Neural cell (in vitro differentiated cells): Measurements from ENCODE around the gene QRFPR. TPM values are rescaled to one million over a fixed set of nuclear protein-coding genes. Genes with fewer than 3 reads are reported as not detected.

ENCODE experiments used
- H2AFZ ChIP-seq: fragments of 200-600, 300-800 bp; sonication (generic), shearing (Covaris generic); 2 replicates; pipeline ENCODE4 v1.6.0; 2014; ENCODE audit warnings: low read depth, mild to moderate bottlenecking, antibody characterized with exemption, low read length, moderate library complexity
- H3F3A ChIP-seq: fragments of 200-600 bp; shearing (Covaris generic); 2 replicates; pipeline ENCODE4 v1.6.1; 2016; ENCODE audit warnings: mild to moderate bottlenecking, moderate library complexity, mixed read lengths, antibody characterized with exemption, low read length; ENCODE audit not compliant: insufficient read depth, poor library complexity, severe bottlenecking
- H3K27ac ChIP-seq: fragments of 200-600, 300-800 bp; sonication (generic), shearing (Covaris generic); 2 replicates; pipeline ENCODE4 v1.5.1; 2014; ENCODE audit warnings: mild to moderate bottlenecking, low read length, moderate library complexity
- H3K27me3 ChIP-seq: fragments of 300-800, 200-600 bp; sonication (generic), shearing (Covaris generic); 2 replicates; pipeline ENCODE4 v1.6.0; 2014; ENCODE audit warnings: mild to moderate bottlenecking, low read depth, low read length, moderate library complexity; ENCODE audit not compliant: insufficient read depth
- H3K36me3 ChIP-seq: fragments of 300-800, 200-600 bp; sonication (generic), shearing (Covaris generic); 2 replicates; pipeline ENCODE4 v1.5.1; 2014; ENCODE audit warnings: mild to moderate bottlenecking, antibody characterized with exemption, low read length, moderate library complexity; ENCODE audit not compliant: insufficient read depth
- H3K4me2 ChIP-seq: fragments of 300-800, 200-600 bp; sonication (generic), shearing (Covaris generic); 2 replicates; pipeline ENCODE4 v1.6.0; 2014; ENCODE audit warnings: mild to moderate bottlenecking, low read length
- H3K4me3 ChIP-seq: fragments of 300-800, 200-600 bp; sonication (generic), shearing (Covaris generic); 2 replicates; pipeline ENCODE4 v1.5.1; 2014; ENCODE audit warnings: mild to moderate bottlenecking, low read length, moderate library complexity
- H3K79me2 ChIP-seq: fragments of 200-600 bp; shearing (Covaris generic); replicated peaks from 2 replicates; pipeline ENCODE4 v1.6.0; 2014; ENCODE audit warnings: mild to moderate bottlenecking, low read length, moderate library complexity; ENCODE audit not compliant: insufficient read depth
- H3K9ac ChIP-seq: fragments of 300-800, 200-600 bp; sonication (generic), shearing (Covaris generic); 2 replicates; pipeline ENCODE4 v1.6.1; 2016; ENCODE audit warnings: mild to moderate bottlenecking, low read length, mixed read lengths
- H3K9me2 ChIP-seq: fragments of 200-600 bp; shearing (Covaris generic); 2 replicates; pipeline ENCODE4 v1.6.1; 2016; ENCODE audit warnings: mild to moderate bottlenecking, low read length, mixed read lengths; ENCODE audit not compliant: insufficient read depth
- H3K9me3 ChIP-seq: fragments of 200-600, 300-800 bp; sonication (generic), shearing (Covaris generic); 2 replicates; pipeline ENCODE4 v1.6.1; 2016; ENCODE audit warnings: mild to moderate bottlenecking, mixed run types, low read length, moderate library complexity, mixed read lengths
- H4K20me1 ChIP-seq: fragments of 200-600 bp; shearing (Covaris generic); 2 replicates; pipeline ENCODE4 v1.6.1; 2016; ENCODE audit warnings: mild to moderate bottlenecking, mixed run types; ENCODE audit not compliant: insufficient read depth
- CTCF ChIP-seq: fragments of 450-650 bp; IDR thresholded peaks from 2 replicates; pipeline ENCODE4 v1.5.1; 2014; ENCODE audit warnings: antibody characterized with exemption, mild to moderate bottlenecking, moderate library complexity; ENCODE audit not compliant: poor library complexity, severe bottlenecking
- EP300 ChIP-seq: fragments of 450-650 bp; conservative IDR thresholded peaks from 2 replicates; pipeline ENCODE4 v1.6.1; 2014; ENCODE audit warnings: antibody characterized with exemption, mild to moderate bottlenecking, moderate library complexity; ENCODE audit not compliant: poor library complexity, severe bottlenecking
- EZH2 ChIP-seq: fragments of 200-600, 300-800 bp; shearing (Covaris generic), sonication (generic); IDR thresholded peaks from 2 replicates; pipeline ENCODE4 v1.6.1; 2014; ENCODE audit warnings: antibody characterized with exemption, low read length, borderline replicate concordance, mild to moderate bottlenecking; ENCODE audit not compliant: insufficient read depth, poor library complexity, severe bottlenecking
- MXI1 ChIP-seq: fragments of 450-650 bp; conservative IDR thresholded peaks from 2 replicates; pipeline ENCODE4 v1.6.1; 2014; ENCODE audit warnings: antibody characterized with exemption, mild to moderate bottlenecking; ENCODE audit not compliant: poor library complexity, severe bottlenecking
- POLR2AphosphoS5 ChIP-seq: IDR thresholded peaks from 2 replicates; pipeline ENCODE4 v1.6.1; 2012
- RAD21 ChIP-seq: fragments of 450-650 bp; conservative IDR thresholded peaks from 2 replicates; pipeline ENCODE4 v1.6.1; 2014; ENCODE audit warnings: antibody characterized with exemption, mild to moderate bottlenecking, moderate library complexity
- REST ChIP-seq: IDR thresholded peaks from 2 replicates; pipeline ENCODE4 v1.6.1; 2012; ENCODE audit warnings: borderline replicate concordance
- SMC3 ChIP-seq: fragments of 450-650 bp; conservative IDR thresholded peaks from 2 replicates; pipeline ENCODE4 v1.6.1; 2014; ENCODE audit warnings: antibody characterized with exemption, mild to moderate bottlenecking, moderate library complexity; ENCODE audit not compliant: poor library complexity
- TAF1 ChIP-seq: IDR thresholded peaks from 2 replicates; pipeline ENCODE4 v1.6.1; 2012; ENCODE audit warnings: low read depth
- polyA plus RNA-seq: library from polyadenylated mRNA; depleted of rRNA; stranded (reverse); fragments of >200 nt; gene quantifications from 2 replicates; pipeline ENCODE4 v1.2.3, GENCODE V29; 2014

The QRFPR gene
- polyA plus RNA-seq, 1 donor from 2014 or later: 0.54 TPM

GRCh38 chr4:121376097-121376496 lies 4.7 kb downstream of the QRFPR start:
- Histone ChIP-seq H3K9me3 (no peaks in the 10 kb centered on the region), H3F3A (no peaks in the 10 kb centered on the region), H3K36me3 (no peaks in the 10 kb centered on the region), H3K27me3 (peaks cover 25% of the 10 kb centered on the region), H3K9ac (no peak overlapping the region), H2AFZ (no peak overlapping the region), H3K9me2 (no peaks in the 10 kb centered on the region), H4K20me1 (no peaks in the 10 kb centered on the region), H3K27ac (no peak overlapping the region), H3K4me3 (no peak overlapping the region), H3K79me2 (no peaks in the 10 kb centered on the region), H3K4me2 (no peak overlapping the region)
- TF ChIP-seq RAD21: no peak
- no peak for TF ChIP-seq EP300
- TF ChIP-seq SMC3: no peak
- no peak for TF ChIP-seq POLR2AphosphoS5
- TF ChIP-seq EZH2: no peak
- no peak for TF ChIP-seq CTCF
- TF ChIP-seq MXI1: no peak
- no peak for TF ChIP-seq TAF1
- no peak for TF ChIP-seq REST

- Histone ChIP-seq H3K4me3 (no peak overlapping the region), H3K4me2 (no peak overlapping the region), H3F3A (no peaks in the 10 kb centered on the region), H3K9ac (no peak overlapping the region), H3K9me2 (no peaks in the 10 kb centered on the region), H2AFZ (no peak overlapping the region), H3K9me3 (no peaks in the 10 kb centered on the region), H3K27me3 (peaks cover 16% of the 10 kb centered on the region), H3K27ac (no peak overlapping the region), H3K79me2 (no peaks in the 10 kb centered on the region), H3K36me3 (no peaks in the 10 kb centered on the region), H4K20me1 (no peaks in the 10 kb centered on the region)
- TF ChIP-seq SMC3: no peak
- no peak for TF ChIP-seq CTCF
Observed at GRCh38 chr4:121375262-121375661, 5.6 kb downstream of the QRFPR start.
